Measurements from ENCODE around the gene IP6K1. TPM values are rescaled to one million over a fixed set of nuclear protein-coding genes. Genes with fewer than 3 reads are reported as not detected.

IP6K1 gene
- total RNA-seq, 1 donor from 2014 or later, result 49.3 TPM

DNA sequence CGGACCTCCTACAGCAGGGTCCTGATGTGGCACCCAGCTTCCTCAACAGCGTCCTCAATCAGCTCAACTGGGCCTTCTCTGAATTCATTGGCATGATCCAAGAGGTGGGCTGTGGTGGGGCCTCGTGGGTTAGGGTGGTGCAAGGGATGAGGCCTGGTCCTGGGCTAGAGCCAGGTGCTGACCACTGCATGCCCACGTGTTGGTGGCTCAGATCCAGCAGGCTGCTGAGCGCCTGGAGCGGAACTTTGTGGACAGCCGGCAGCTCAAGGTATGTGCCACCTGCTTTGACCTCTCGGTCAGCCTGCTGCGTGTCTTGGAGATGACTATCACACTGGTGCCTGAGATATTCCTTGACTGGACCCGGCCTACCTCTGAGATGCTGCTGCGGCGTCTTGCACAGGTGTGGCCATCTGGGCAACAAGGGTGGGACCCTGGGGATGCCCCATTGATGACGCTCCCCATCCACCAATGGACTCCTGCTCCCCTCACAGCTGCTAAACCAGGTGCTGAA, 70.7 kb downstream of the IP6K1 start:
- no peak overlapping the region for H3K27ac Mint-ChIP-seq
- peaks cover 27% of the 10 kb centered on the region for H3K4me1 Mint-ChIP-seq (ENCODE audit: low read depth)
- intact Hi-C loops (cut with micrococcal nuclease), result no loop called here
- DNase-seq (ENCODE audit: low spot score), result no peak
- no peaks in the 10 kb centered on the region for H3K9me3 Mint-ChIP-seq
- H3K36me3 Mint-ChIP-seq (ENCODE audit: low read depth), result peaks cover 8% of the 10 kb centered on the region
- H3K27me3 Mint-ChIP-seq (ENCODE audit: insufficient read depth), result no peaks in the 10 kb centered on the region
- no peak overlapping the region for H3K4me3 Mint-ChIP-seq

DNA sequence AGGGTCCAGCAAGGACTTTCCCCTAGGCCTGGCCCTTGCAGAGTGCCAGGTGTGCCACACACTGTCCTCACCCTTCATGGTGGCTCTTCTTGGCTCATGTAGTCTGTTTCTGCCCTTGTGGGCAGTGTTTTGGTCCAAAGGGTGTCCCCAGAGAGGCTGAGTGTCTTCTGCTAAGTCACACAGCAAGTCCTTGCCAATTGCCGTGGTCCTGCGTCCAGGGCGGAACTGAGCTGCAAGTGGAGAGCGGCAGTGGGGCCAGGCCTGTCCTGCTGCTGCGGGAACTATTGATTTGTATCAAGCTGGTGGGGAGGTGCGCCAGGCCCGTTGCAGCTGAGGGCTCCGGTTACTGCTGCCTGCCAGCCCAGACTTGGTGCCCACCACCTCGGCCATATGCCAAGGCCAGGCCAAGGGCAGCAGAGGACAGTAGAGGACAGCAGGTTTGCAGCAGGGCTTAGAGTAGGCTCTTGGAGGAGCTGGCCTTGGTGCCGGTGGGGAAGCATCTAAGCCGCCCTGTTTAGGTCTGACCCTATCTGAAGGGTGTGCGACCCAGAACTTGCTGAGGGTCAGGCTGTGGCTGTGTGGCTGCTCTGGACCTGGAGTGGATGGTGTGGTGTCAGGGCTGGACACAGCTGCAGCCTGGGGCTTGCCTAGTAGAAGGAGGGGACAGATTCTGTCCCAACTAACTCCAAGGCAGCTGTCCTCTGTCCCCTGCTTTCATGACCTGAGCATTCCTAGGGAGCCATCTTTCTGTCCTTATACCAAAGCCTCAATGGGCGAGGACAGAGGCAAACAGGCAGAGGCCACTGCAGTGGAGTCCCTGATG, 71.4 kb downstream of the IP6K1 start:
- Mint-ChIP-seq H3K4me3 (no peak overlapping the region), H3K27ac (no peak overlapping the region), H3K27me3 (ENCODE audit: insufficient read depth) (no peaks in the 10 kb centered on the region), H3K4me1 (ENCODE audit: low read depth) (peaks cover 26% of the 10 kb centered on the region), H3K36me3 (ENCODE audit: low read depth) (peaks cover 5% of the 10 kb centered on the region), H3K9me3 (no peaks in the 10 kb centered on the region)
- no peak for DNase-seq (ENCODE audit: low spot score)
- intact Hi-C loops (cut with micrococcal nuclease), result no loop called here

DNA sequence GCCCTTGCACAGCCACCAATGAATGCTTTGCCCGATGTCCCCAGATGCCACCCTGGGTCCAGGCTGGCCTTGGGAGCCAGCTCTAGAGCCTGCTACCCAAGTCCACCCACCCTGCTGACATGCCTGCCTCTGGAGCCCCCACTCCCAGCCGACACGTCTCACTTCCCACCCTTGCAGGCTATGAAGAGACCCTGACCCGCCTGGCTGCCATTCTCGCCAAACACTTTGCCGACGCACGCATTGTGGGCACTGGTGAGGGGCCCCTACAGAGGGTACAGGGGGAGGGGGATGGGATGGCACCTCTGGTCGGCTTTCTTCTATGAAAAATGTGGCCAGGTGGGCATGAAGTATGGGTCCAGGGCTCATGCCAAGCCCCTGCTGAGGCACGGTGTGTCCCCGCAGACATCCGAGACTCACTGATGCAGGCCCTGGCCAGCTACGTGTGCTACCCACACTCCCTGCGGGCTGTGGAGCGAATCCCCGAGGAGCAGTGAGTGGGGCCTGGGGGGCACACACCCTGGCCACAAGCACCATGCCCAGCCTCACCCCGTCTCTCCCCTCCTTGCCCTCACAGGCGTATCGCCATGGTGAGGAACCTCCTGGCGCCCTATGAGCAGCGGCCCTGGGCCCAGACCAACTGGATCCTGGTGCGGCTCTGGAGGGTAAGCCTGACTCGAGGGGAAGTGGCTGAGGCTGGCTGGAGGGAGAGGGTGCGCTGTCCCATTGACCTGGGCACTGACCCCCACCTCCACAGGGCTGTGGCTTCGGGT, 72.8 kb downstream of the IP6K1 start:
- no peak overlapping the region for H3K4me3 Mint-ChIP-seq
- intact Hi-C loops (cut with micrococcal nuclease), result no loop called here
- peaks cover 11% of the 10 kb centered on the region for H3K4me1 Mint-ChIP-seq (ENCODE audit: low read depth)
- no peaks in the 10 kb centered on the region for H3K27me3 Mint-ChIP-seq (ENCODE audit: insufficient read depth)
- DNase-seq (ENCODE audit: low spot score), result no peak
- peaks cover 5% of the 10 kb centered on the region for H3K36me3 Mint-ChIP-seq (ENCODE audit: low read depth)
- H3K27ac Mint-ChIP-seq, result no peak overlapping the region
- no peaks in the 10 kb centered on the region for H3K9me3 Mint-ChIP-seq

DNA sequence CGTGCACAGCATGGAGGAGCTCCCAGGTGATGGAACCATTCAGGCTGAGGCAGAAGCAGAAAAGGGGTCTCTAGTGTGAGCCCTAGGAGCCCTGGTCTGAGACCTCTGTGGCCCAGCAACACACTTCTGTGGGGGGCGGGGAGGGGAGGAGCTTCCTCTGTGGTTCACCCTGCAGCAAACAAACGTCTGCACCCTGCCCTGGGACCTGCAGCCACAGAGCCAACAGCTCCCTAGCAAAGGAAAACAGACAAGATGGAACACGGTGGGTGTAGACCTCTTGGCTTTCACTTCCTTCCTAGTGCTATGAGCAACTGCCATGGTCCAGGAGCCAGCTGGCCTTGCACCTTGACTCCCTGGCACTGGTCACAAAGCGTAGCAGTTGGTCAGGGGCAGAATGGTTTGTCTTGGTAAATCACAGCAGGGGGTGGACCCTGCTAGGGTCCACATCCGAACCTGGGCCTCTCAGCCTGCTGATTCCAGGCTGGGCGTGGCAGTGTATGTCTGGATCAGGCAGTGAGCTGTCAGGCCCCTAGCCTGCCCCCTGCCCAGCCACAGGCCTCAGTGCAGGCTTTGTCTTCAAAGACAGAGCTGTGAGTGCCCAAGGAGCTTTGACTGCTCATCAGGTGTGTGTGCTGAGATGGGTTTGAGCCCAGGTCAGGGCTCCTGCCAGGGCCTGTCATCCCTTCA, 73.6 kb downstream of the IP6K1 start:
- peaks cover 6% of the 10 kb centered on the region for H3K36me3 Mint-ChIP-seq (ENCODE audit: low read depth)
- no peaks in the 10 kb centered on the region for H3K9me3 Mint-ChIP-seq
- H3K27me3 Mint-ChIP-seq (ENCODE audit: insufficient read depth), result no peaks in the 10 kb centered on the region
- peaks cover 9% of the 10 kb centered on the region for H3K4me1 Mint-ChIP-seq (ENCODE audit: low read depth)
- intact Hi-C loops (cut with micrococcal nuclease), result no loop called here
- no peak overlapping the region for H3K27ac Mint-ChIP-seq
- no peak overlapping the region for H3K4me3 Mint-ChIP-seq
- DNase-seq (ENCODE audit: low spot score), result no peak

DNA sequence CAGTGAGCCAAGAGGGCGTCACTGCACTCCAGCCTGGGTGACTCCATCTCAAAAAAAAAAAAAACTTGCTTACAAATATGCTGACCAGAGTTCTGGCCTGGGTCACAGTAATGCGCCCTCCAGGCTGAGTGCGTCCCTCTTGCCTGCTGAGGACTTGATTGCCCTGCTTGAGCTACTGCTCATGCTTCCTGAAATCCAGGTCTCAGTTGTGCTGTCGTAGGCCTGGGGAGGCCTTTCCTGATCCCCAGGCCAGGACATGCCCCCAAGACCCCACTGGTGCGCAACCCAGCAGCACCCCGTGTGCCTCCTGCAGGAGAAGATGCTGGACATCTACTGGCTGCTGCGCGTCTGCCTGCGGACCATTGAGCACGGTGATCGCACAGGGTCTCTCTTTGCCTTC, 74.2 kb downstream of the IP6K1 start:
- H3K4me1 Mint-ChIP-seq (ENCODE audit: low read depth), result peaks cover 9% of the 10 kb centered on the region
- no peaks in the 10 kb centered on the region for H3K27me3 Mint-ChIP-seq (ENCODE audit: insufficient read depth)
- H3K27ac Mint-ChIP-seq, result no peak overlapping the region
- H3K4me3 Mint-ChIP-seq, result no peak overlapping the region
- intact Hi-C loops (cut with micrococcal nuclease), result no loop called here
- DNase-seq (ENCODE audit: low spot score), result no peak
- H3K9me3 Mint-ChIP-seq, result no peaks in the 10 kb centered on the region
- peaks cover 7% of the 10 kb centered on the region for H3K36me3 Mint-ChIP-seq (ENCODE audit: low read depth)

DNA sequence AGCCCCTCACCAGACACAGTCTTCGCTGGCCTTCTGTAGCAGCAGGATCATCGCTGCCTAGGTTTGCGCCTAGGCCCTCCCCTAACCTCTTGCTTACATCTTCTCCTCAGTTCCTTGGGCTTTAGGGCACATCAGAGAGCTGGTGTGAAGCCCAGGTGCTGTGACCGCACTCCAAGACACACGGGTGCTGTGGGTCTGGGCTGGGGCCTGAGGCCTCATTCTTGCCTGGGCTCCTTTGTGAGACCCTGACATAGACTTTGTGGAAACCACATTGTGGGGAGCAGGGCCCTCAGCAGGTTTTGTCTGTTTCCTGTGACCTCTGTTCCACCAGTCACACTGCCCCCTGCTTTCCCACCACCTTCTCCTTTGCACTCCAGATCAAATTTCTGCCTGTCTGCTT, 74.9 kb downstream of the IP6K1 start:
- Mint-ChIP-seq H3K4me1 (ENCODE audit: low read depth) (peaks cover 9% of the 10 kb centered on the region), H3K36me3 (ENCODE audit: low read depth) (peaks cover 8% of the 10 kb centered on the region), H3K27me3 (ENCODE audit: insufficient read depth) (no peaks in the 10 kb centered on the region), H3K9me3 (no peaks in the 10 kb centered on the region), H3K27ac (no peak overlapping the region), H3K4me3 (no peak overlapping the region)
- intact Hi-C loops (cut with micrococcal nuclease), result no loop called here
- DNase-seq (ENCODE audit: low spot score), result no peak

DNA sequence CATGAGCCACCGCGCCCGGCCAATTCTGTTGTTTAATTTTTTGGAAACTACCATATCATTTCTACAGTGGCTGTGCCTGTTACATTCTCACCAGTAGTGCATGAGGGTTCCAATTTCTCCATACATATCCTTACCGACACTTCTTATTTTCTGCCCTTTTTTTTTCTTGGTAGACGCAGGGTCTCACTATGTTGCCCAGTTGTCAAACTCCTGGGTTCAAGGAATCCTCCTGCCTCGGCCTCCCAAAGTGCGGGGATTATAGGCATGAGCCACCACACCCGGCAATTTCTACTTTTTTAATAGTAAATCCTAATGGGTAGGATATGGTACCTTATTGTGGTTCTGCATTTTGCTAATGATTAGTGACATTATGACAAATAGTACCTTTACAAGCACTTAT, 76.5 kb downstream of the IP6K1 start:
- Mint-ChIP-seq H3K36me3 (ENCODE audit: low read depth) (peaks cover 5% of the 10 kb centered on the region), H3K27me3 (ENCODE audit: insufficient read depth) (no peaks in the 10 kb centered on the region), H3K4me1 (ENCODE audit: low read depth) (peaks cover 9% of the 10 kb centered on the region), H3K9me3 (no peaks in the 10 kb centered on the region), H3K27ac (no peak overlapping the region), H3K4me3 (no peak overlapping the region)
- no peak for DNase-seq (ENCODE audit: low spot score)
- intact Hi-C loops (cut with micrococcal nuclease), result no loop called here

DNA sequence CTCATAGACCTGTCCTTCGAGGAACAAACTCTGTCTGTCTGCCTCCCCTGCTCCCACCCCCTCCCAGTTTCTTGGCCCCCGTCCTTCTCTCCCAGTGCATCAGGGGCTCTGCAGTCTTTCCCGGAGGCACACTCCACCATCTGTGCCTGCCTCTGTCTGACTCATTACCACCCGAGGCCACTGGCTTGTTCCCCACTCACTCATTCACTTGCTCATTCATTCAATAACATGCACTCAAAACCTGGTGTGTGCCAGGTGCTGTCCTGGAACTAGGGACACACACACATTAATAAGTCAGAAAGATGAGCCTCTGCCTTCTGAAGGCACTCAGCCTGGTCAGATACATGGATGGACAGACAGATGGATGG, 79.2 kb downstream of the IP6K1 start:
- H3K4me3 Mint-ChIP-seq, result no peak overlapping the region
- H3K27ac Mint-ChIP-seq, result no peak overlapping the region
- intact Hi-C loops (cut with micrococcal nuclease), result no loop called here
- no peaks in the 10 kb centered on the region for H3K9me3 Mint-ChIP-seq
- no peaks in the 10 kb centered on the region for H3K27me3 Mint-ChIP-seq (ENCODE audit: insufficient read depth)
- DNase-seq (ENCODE audit: low spot score), result no peak
- H3K36me3 Mint-ChIP-seq (ENCODE audit: low read depth), result peaks cover 5% of the 10 kb centered on the region
- H3K4me1 Mint-ChIP-seq (ENCODE audit: low read depth), result peaks cover 7% of the 10 kb centered on the region

DNA sequence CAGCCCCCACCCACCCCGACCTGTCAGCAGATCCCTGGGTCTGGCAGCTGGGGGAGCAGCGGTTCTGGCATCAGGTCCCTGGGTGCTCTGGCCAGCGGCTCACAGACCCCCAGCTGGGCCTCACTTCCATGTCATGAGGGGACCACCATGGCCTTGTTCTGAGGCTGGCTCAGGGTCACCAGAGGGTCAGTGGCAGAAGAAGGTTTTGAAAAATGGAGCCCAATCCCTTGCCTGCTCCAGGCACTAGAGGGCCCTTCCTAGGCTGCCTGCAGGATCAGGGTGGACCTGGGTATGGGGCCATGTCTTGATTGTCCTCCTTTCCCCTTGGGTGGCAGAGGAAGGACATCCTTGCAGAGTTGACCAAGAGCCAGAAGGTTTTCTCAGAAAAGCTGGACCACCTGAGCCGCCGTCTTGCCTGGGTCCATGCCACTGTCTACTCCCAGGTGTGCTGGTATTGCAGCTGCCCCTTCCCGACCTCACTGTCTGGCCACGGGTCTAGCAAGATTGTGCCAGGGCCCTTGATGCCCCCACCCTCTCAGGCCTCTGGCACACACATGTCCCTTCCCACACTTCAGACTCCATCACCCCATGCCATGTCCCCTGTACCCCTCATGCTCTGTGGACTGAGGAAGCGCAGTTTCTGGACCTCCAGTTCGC, 79.8 kb downstream of the IP6K1 start:
- H3K27ac Mint-ChIP-seq, result no peak overlapping the region
- no peak overlapping the region for H3K4me3 Mint-ChIP-seq
- no peaks in the 10 kb centered on the region for H3K9me3 Mint-ChIP-seq
- intact Hi-C loops (cut with micrococcal nuclease), result no loop called here
- no peak for DNase-seq (ENCODE audit: low spot score)
- H3K4me1 Mint-ChIP-seq (ENCODE audit: low read depth), result peaks cover 2% of the 10 kb centered on the region
- H3K27me3 Mint-ChIP-seq (ENCODE audit: insufficient read depth), result no peaks in the 10 kb centered on the region
- H3K36me3 Mint-ChIP-seq (ENCODE audit: low read depth), result peaks cover 5% of the 10 kb centered on the region

DNA sequence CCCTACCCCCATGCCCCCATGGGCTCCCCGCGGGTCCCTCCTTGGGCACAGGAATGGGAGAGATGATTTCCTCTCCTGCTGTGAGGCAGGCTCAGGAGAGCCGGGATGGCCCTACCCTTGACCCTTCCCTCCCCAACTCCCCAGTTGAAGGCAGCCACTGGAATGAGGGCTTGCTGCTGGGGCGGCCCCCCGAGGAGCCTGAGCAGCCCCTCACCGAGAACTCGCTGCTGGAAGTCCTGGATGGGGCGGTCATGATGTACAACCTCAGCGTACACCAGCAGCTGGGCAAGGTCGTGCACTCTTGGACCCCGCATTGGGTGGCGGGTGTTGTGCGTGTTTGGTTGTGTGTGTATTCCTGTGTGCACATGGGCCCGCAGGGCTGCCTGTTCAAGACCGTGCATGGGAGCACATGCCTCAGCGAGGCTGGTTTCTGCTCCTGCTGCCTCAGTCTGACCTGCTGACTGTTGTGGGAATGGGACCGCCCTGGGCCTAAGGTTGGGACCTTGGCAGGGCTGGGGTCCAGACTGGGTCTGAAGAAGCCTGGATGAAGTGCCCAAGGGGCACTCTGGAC, 80.9 kb downstream of the IP6K1 start:
- no peak overlapping the region for H3K27ac Mint-ChIP-seq
- intact Hi-C loops (cut with micrococcal nuclease), result no loop called here
- no peaks in the 10 kb centered on the region for H3K4me1 Mint-ChIP-seq (ENCODE audit: low read depth)
- no peak for DNase-seq (ENCODE audit: low spot score)
- H3K9me3 Mint-ChIP-seq, result no peaks in the 10 kb centered on the region
- peaks cover 6% of the 10 kb centered on the region for H3K36me3 Mint-ChIP-seq (ENCODE audit: low read depth)
- H3K4me3 Mint-ChIP-seq, result no peak overlapping the region
- no peaks in the 10 kb centered on the region for H3K27me3 Mint-ChIP-seq (ENCODE audit: insufficient read depth)

DNA sequence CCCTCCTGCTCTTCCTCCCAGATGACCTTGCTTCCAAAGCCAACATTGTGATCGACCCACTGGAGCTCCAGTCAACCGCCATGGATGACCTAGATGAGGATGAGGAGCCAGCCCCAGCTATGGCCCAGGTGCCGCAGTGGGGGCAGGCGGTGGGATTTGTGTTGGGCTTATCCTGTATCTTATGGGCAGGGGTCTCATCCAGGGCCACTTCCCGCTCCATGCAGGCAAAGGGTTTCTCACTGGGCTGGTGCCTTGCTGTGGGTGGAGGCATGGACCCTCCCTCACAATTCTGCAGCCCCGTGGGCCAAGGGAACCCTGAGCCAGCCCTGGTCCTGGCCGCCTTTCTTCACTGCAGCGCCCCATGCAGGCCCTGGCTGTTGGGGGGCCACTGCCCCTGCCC, 81.7 kb downstream of the IP6K1 start:
- Mint-ChIP-seq H3K36me3 (ENCODE audit: low read depth) (peaks cover 6% of the 10 kb centered on the region), H3K4me3 (no peak overlapping the region), H3K9me3 (no peaks in the 10 kb centered on the region), H3K27me3 (ENCODE audit: insufficient read depth) (no peaks in the 10 kb centered on the region), H3K27ac (no peak overlapping the region), H3K4me1 (ENCODE audit: low read depth) (no peaks in the 10 kb centered on the region)
- DNase-seq (ENCODE audit: low spot score), result no peak
- intact Hi-C loops (cut with micrococcal nuclease), result no loop called here

DNA sequence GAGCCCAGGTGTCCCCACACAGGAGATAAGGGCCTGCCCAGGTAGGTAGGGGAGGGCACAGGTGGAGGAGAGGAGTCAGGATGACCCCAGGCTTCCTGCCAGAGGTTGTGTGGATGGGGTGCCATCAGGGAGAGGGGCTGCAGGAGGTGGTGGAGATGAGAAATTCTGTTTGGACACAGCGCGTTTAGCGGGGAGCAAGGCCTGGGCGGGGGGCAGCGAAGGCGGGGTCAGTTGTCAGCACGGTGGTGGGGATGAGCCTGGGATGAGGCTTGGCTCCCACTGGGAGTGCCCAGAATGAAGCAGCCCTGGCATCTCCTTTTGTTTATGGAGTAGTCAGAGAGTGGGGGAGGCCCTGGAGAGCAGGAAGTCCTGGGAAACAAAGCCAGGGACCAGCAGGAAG, 82.4 kb downstream of the IP6K1 start:
- no peak for DNase-seq (ENCODE audit: low spot score)
- Mint-ChIP-seq H3K4me1 (ENCODE audit: low read depth) (no peaks in the 10 kb centered on the region), H3K4me3 (no peak overlapping the region), H3K27ac (no peak overlapping the region), H3K9me3 (no peaks in the 10 kb centered on the region), H3K36me3 (ENCODE audit: low read depth) (peaks cover 6% of the 10 kb centered on the region), H3K27me3 (ENCODE audit: insufficient read depth) (no peaks in the 10 kb centered on the region)
- intact Hi-C loops (cut with micrococcal nuclease), result loop anchor here (1.0 kb wide), 5 partner anchors 15 to 202 kb away; partner anchors contain the start of gene AMIGO3
